ENCODE results near the gene VSIG10L2.

VSIG10L2 gene

DNA sequence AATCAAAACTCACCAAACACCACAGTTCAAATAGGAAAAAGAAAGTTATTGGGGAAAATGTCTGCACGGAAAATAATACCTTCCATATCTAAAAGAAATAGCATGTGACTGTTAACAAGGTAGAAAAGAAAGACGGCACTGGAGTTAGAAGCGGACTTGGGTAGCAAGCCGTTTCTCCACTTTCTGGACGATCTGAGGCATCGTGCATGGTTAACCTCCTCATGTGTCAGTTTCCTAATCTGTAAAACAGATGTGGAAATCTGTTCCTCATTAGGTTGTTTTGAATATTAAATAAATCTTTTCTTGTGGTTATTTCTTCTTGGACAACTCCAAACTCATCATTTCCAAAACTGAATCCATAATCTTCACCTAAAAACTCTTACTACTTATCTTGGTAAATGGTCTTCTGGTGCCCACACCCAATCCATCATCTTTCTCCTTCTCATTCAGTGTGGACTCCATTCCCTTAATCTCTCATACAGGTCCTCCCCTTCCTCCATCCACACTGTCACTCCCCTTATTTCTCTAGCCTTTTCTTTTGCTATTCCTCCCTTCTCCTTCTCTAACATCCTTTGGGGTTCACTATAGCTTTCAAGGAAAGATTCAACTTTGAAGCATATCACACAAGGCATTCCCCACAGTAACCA, 53.5 kb downstream of the VSIG10L2 start:
- DNase-seq (ENCODE audit: extremely low read depth in 1 of 2, low read depth in 1 of 2) = no peak

DNA sequence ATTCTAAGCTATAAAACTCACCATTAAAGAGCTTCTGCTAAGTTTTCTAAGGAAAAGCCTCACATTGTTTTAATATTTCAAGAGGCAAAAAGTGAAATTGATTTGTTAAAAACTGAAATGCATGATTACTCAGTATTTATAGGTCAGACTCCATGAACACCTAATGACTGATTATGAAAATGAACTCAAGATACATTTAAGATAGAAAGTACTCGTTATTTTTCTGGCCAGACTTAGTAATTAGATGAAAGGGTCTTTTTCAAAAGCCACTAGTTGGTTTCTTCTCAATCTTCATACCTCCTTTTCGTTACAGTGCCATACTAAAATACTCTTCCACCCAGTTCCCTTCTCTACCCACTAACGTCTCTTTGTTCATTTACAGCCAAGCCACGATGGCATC, 56.3 kb downstream of the VSIG10L2 start:
- DNase-seq (ENCODE audit: extremely low read depth in 1 of 2, low read depth in 1 of 2) = no peak

All from stimulated activated CD8-positive, alpha-beta memory T cell treated with anti-CD3 and anti-CD28 coated beads, Interleukin-7, amount 100 ng/mL, for 48 hours (primary cell).